Epithelial cell of esophagus (primary cell): ENCODE measurements around the gene CC2D2B.
A peak's percentile ranks its signal among the peaks of the same experiment; 100 is the strongest.
"Not testable (repeated sequence)": the region's sequence is repeated elsewhere in the genome, so short reads cannot be mapped to it uniquely, and the experiment has no call there.

ENCODE experiments used
- DNase-seq: peaks from one replicate; pipeline ENCODE4 v3.0.0; 2010; ENCODE audit warnings: low read depth
- H3K4me3 ChIP-seq: 2 replicates; pipeline ENCODE4 v1.5.1; 2011; ENCODE audit warnings: mild to moderate bottlenecking, low read length, control low read depth
- TF ChIP-seq, protein P1 (sequence below): IDR thresholded peaks from 2 replicates; pipeline ENCODE4 v1.5.1; 2011; ENCODE audit warnings: low read depth, mild to moderate bottlenecking, low read length, control low read depth, inconsistent platforms; ENCODE audit not compliant: insufficient read depth; ENCODE audit errors: missing control alignments

The CC2D2B gene

DNA sequence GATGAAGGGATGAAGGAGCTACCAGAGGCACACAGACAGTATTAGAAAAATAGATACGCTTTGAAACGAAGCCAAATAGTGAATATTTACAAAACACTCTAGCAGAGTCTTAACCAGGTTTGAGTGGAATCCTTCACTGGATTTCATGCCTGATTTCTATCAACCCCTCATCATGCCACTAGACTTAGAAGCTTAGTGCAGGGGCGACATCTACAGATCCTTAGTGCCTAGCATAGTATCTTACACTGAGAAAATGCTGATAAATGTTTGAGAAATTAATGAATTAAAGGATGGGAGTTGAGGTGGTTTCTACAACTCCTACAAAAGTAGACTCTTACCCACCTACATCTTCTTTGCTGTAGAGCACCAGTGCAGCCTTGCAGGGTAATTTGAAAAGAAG is 80.9 kb downstream of the CC2D2B start:
- TF ChIP-seq, protein P1, sequence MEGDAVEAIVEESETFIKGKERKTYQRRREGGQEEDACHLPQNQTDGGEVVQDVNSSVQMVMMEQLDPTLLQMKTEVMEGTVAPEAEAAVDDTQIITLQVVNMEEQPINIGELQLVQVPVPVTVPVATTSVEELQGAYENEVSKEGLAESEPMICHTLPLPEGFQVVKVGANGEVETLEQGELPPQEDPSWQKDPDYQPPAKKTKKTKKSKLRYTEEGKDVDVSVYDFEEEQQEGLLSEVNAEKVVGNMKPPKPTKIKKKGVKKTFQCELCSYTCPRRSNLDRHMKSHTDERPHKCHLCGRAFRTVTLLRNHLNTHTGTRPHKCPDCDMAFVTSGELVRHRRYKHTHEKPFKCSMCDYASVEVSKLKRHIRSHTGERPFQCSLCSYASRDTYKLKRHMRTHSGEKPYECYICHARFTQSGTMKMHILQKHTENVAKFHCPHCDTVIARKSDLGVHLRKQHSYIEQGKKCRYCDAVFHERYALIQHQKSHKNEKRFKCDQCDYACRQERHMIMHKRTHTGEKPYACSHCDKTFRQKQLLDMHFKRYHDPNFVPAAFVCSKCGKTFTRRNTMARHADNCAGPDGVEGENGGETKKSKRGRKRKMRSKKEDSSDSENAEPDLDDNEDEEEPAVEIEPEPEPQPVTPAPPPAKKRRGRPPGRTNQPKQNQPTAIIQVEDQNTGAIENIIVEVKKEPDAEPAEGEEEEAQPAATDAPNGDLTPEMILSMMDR, result no peak
- H3K4me3 ChIP-seq, result no peak overlapping the region
- no peak for DNase-seq

DNA sequence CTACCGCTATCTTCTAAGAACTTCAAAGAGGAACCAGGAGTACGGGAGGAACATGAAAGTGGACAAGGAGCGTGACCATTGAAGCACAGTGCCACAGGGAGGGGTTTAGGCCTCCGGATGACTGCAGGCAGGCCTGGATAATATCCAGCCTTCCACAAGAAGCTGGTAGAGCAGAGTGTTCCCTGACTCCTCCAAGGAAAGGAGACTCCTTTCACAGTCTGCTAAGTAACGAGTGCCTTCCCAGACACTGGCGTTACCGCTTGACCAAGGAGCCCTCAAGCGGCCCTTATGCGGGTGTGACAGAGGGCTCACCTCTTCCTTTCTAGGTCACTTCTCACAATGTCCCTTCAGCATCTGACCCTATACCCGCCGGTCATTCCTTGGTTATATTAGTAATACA is 86.6 kb downstream of the CC2D2B start:
- not testable (repeated sequence) for H3K4me3 ChIP-seq, DNase-seq

DNA sequence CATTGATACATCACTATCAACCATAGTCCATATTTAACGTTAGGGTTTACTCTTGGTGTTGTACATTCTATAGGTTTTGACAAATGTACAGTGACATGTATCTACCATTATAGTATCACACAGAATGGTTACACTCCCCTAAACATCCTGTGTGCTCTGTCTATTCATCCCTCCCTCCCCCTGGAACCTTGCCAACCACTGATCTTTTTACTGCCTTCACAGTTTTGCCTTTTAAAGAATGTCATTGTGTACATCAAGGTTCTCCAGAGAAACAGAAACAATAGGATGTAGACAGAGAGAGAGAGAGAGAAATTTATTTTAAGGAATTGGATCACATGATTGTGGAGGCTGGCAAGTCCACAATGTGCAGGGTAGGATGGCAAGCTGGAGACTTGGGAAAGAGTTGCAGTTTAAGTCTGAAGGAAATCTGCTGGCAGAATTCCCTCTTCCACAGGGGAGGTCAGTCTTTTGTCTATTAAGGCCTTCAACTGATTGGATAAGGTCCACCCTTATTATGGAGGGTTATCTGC is 90.5 kb downstream of the CC2D2B start:
- no peak overlapping the region for H3K4me3 ChIP-seq
- DNase-seq, result no peak
- TF ChIP-seq, protein P1, result no peak

DNA sequence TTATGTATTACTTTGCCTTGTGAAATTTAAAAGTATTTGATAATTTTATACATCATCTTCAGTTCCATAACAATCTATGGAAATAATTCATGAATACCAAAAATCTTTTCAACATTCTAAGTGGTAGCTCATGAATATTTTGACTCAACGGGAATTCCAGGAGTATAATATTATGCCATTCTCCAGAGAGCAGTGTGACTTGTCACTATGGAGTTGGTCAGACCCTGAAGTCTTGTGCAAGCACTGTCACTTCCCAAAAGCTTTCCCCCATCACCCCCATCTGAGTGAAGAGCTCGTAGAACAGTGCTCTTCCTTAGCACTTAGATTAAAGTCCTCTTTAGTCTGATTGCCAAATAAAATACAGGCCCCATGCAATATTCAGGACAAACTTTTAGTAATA is 106.2 kb downstream of the CC2D2B start:
- TF ChIP-seq, protein P1, result no peak
- H3K4me3 ChIP-seq, result no peak overlapping the region
- no peak for DNase-seq

DNA sequence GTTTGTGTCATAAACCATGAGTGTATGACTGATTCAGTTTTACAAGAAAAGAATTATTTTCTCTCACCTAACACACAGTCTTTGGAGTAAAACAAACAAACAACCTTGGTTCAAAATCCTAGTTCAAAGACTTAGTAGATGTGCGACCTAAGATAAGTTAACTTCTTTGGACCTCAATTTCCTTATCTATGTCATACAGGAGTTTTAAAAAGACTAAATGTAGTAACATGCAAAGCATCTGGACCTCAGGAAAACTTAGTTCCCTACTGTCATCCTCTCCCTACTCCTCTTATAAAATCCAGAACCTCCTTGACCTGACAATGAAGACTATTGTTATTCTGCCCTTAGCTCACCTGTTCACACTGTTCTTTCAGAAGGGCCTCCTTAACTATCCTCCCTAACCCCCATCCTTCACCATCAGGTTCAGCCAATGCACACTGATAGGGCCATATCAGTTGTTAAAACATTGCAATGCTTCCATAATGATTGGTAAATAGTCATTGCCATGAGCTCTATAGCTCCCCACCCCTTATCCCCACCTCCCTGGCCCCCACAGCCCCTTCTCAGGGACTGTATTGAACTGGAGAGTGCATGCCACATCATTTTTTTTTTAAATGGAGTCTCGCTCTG is 106.8 kb downstream of the CC2D2B start:
- no peak for DNase-seq
- TF ChIP-seq, protein P1, result no peak
- no peak overlapping the region for H3K4me3 ChIP-seq

DNA sequence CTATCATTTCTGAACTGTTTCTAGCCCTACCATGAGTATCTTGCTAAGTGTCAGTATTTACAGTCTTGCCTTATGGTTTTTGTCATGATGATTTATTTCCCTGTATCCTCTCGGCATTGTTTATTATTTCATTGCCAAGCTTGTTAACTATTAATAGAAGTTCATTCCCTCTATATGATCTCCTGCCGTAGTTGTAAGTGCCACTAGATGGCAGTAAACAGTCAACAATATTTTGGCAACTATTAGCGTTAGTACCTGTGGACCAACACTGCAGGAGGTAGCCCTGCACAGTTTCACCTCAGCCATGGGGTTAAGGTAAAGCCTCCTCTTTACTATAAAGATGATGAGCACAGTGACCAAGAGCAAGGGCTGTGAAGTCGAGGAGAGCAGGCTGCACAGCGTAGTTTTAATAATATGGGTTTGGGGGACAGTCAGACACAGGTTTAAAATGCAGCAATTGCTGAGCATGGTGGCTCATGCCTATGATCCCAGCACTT is 109.5 kb downstream of the CC2D2B start:
- TF ChIP-seq, protein P1, result peak; percentile 74
- H3K4me3 ChIP-seq, result no peak overlapping the region
- DNase-seq, result peak; percentile 70

DNA sequence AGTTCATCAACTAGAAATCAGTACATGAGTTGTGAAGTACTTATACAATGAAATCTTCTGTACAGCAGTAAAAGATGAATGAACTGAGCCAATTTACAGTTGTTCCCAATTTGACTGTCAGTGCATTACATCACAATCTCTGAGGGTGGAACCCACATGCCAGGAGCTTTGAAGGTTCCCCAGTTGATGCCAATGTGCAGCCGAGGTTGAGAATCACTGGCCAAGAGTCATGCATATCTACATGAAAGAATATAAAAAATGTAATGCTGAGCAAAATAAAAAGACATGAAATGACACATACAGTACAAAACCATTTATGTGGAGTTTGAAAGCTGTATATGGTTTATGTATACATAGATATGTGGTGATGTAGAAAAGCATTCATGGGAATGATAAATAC is 113.6 kb downstream of the CC2D2B start:
- TF ChIP-seq, protein P1, result no peak
- no peak for DNase-seq
- no peak overlapping the region for H3K4me3 ChIP-seq
